PFSK-1 (cell line): ENCODE measurements around the gene ITGB6. TPM values are rescaled to one million over a fixed set of nuclear protein-coding genes. Genes with fewer than 3 reads are reported as not detected.

ENCODE experiments used
- FOXP2 ChIP-seq: optimal IDR thresholded peaks from 2 replicates; pipeline ENCODE3; 2011; ENCODE audit warnings: borderline replicate concordance, control low read depth, inconsistent platforms; ENCODE audit not compliant: insufficient read depth; ENCODE audit errors: extremely low read length, extremely low read depth
- POLR2AphosphoS5 ChIP-seq: IDR thresholded peaks from 2 replicates; pipeline ENCODE4 v1.6.1; 2012; ENCODE audit warnings: low read depth, mild to moderate bottlenecking, control low read depth, low read length, moderate library complexity
- SIN3A ChIP-seq: IDR thresholded peaks from 2 replicates; pipeline ENCODE4 v1.6.1; 2012; ENCODE audit warnings: mild to moderate bottlenecking, low read length, moderate library complexity, borderline replicate concordance; ENCODE audit not compliant: insufficient read depth
- TAF1 ChIP-seq: IDR thresholded peaks from 2 replicates; pipeline ENCODE4 v1.6.1; 2012; ENCODE audit warnings: low read length, control low read depth, borderline replicate concordance; ENCODE audit not compliant: insufficient read depth
- polyA plus RNA-seq: library from polyadenylated mRNA; unstranded; fragments of >200 nt; gene quantifications from one replicate; pipeline ENCODE4 v1.2.1, GENCODE V29; 2012; ENCODE audit warnings: low read depth, missing spikeins; ENCODE audit not compliant: insufficient read length
- TF ChIP-seq, protein P1 (sequence below), 2 experiments: IDR thresholded peaks; 2 replicates each; pipeline versions ENCODE4 v1.6.1 to v1.8.0; 2011 to 2012; ENCODE audit warnings: low read depth in 2 of 2, low read length in 2 of 2, control low read depth in 1 of 2, inconsistent platforms in 1 of 2, mild to moderate bottlenecking in 1 of 2, moderate library complexity in 1 of 2; ENCODE audit not compliant: insufficient read depth in 1 of 2

Gene ITGB6
- not detected for polyA plus RNA-seq

DNA sequence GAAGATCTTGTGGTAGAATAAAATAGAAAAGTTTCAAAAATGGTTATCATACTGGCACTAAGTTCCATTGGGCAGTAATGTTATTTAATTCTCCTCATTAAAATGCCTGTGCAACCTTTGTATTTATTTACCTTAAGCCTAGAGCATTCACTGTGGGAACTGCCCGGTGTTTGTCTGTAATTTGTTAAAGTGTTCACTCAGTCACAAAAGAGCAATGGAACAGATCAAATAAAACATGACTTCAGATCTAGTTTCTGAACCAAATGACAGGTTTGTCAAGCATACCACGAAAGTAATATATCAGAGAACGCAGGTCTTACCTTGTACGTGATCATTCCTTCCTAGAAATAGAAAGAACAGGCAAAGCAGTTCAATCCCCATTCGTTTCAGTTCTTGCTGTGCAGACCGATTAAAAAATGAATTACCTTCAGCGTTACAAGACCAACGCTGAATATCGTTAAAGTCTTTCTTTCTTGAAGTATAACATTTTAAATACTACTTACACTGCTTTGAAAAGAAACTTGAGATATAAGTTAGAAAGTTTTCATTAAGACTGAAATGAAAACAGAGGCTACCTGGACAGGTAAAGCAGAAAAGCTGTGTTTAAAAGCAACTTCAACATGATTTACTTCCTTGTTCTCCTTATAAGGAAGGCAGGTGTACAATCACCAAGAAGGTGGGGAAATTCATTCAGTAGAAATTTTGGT is at the start of gene ITGB6:
Gene ITGB6 (minus strand): TSS at position 590 of the 707 bp plus-strand sequence. CDS start 209 bp downstream, at position 381.
- no peak for TF ChIP-seq TAF1
- TF ChIP-seq, protein P1, sequence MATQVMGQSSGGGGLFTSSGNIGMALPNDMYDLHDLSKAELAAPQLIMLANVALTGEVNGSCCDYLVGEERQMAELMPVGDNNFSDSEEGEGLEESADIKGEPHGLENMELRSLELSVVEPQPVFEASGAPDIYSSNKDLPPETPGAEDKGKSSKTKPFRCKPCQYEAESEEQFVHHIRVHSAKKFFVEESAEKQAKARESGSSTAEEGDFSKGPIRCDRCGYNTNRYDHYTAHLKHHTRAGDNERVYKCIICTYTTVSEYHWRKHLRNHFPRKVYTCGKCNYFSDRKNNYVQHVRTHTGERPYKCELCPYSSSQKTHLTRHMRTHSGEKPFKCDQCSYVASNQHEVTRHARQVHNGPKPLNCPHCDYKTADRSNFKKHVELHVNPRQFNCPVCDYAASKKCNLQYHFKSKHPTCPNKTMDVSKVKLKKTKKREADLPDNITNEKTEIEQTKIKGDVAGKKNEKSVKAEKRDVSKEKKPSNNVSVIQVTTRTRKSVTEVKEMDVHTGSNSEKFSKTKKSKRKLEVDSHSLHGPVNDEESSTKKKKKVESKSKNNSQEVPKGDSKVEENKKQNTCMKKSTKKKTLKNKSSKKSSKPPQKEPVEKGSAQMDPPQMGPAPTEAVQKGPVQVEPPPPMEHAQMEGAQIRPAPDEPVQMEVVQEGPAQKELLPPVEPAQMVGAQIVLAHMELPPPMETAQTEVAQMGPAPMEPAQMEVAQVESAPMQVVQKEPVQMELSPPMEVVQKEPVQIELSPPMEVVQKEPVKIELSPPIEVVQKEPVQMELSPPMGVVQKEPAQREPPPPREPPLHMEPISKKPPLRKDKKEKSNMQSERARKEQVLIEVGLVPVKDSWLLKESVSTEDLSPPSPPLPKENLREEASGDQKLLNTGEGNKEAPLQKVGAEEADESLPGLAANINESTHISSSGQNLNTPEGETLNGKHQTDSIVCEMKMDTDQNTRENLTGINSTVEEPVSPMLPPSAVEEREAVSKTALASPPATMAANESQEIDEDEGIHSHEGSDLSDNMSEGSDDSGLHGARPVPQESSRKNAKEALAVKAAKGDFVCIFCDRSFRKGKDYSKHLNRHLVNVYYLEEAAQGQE (IDR thresholded peaks at IDR 0.05; ENCODE audit: insufficient read depth in 1 of 2, low read depth in 2 of 2, low read length in 2 of 2), result no peak
- TF ChIP-seq FOXP2, result no peak
- no peak for TF ChIP-seq SIN3A
- TF ChIP-seq POLR2AphosphoS5, result no peak

DNA sequence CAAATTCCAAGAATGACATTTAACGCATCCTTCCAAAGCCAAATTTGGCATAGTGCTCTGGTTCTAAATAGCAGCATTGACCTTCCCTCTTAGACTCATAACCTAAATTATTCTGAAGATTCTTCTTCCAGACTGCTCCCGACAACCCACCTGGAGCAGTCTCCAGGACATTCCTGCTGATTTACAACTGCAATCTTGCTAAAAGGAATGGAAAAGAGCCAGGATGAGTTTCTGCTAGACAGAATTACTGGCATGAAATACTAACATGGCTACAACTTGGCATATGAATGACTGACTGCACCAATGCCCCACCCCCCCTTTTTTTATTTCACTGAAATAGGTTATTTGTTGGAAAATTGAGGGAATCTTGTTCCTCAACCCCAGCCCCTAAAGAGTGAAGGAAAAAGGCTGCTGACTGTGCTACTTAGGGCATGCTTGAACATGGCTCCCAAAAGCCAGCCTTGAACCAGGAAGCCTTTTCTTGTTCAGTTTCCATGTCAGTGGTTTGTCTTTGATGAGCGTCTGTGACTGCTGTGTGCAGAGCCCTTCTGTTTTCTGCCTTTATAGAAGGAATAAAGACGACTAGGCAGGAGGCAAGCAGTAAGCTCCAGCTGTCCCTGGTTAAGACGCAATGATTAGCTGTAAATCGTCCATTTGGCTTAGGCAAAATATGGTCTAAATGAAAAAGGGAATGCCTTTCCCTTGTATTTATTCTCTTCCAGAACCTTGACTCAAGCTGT is 47.4 kb upstream of the ITGB6 start:
- TF ChIP-seq TAF1, result no peak

DNA sequence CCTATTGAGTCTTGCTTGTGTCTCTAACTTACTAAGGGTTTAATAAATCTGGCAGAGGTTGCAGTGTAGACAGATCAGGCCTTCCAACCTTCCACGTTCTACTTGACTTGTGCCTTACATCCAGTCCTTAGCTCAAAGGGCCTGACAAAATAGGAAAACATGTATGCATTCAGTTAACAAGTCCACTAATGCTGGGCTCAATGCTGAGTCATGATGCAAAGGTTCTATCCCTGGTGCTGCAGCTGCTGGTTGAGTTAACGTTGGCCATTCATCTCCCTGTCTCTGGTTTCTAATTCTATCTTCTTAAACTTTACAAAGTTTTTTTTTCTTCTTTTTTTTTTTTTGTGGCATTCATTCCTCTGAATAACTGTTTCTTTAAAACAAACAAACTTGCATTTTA is 46.3 kb upstream of the ITGB6 start:
- TF ChIP-seq, protein P1 (IDR thresholded peaks at IDR 0.05; ENCODE audit: insufficient read depth in 1 of 2, low read depth in 2 of 2, low read length in 2 of 2), result peak in 1 of 2 experiments; percentile 74; a peak in 2 of 4 replicates
- TF ChIP-seq TAF1, result no peak
- no peak for TF ChIP-seq POLR2AphosphoS5

GRCh38 chr2:160245614-160246155 is 45.6 kb upstream of the ITGB6 start:
- no peak for TF ChIP-seq POLR2AphosphoS5
- no peak for TF ChIP-seq FOXP2
- TF ChIP-seq, protein P1 (IDR thresholded peaks at IDR 0.05; ENCODE audit: insufficient read depth in 1 of 2, low read depth in 2 of 2, low read length in 2 of 2), result no peak
- TF ChIP-seq SIN3A, result no peak
- no peak for TF ChIP-seq TAF1

- TF ChIP-seq FOXP2 (no peak), TAF1 (no peak), SIN3A (no peak), POLR2AphosphoS5 (no peak)
- TF ChIP-seq, protein P1 (IDR thresholded peaks at IDR 0.05; ENCODE audit: insufficient read depth in 1 of 2, low read depth in 2 of 2, low read length in 2 of 2), result no peak
Observed at GRCh38 chr2:160242893-160243564, 43.0 kb upstream of the ITGB6 start.
